Renal pelvis (tissue), 12 donors: ENCODE data around the gene KRTAP5-2. TPM values are rescaled to one million over a fixed set of nuclear protein-coding genes. Genes with fewer than 3 reads are reported as not detected.
"Not testable (repeated sequence)": the region's sequence is repeated elsewhere in the genome, so short reads cannot be mapped to it uniquely, and the experiment has no call there.

ENCODE experiments used
- DNase-seq: peaks from one replicate; pipeline ENCODE4 v3.0.0-alpha.2; 2013
- long read RNA-seq, 16 experiments: transcript quantifications; one replicate each; lab custom pipeline, GENCODE V29; 2026
- polyA plus RNA-seq, 3 donors: library from polyadenylated mRNA; unstranded; fragments of 120-200 nt; gene quantifications; one replicate each; pipeline ENCODE4 v1.2.1, GENCODE V29; 2013; ENCODE audit not compliant: insufficient read length in 3 of 3

KRTAP5-2 gene, protein sequence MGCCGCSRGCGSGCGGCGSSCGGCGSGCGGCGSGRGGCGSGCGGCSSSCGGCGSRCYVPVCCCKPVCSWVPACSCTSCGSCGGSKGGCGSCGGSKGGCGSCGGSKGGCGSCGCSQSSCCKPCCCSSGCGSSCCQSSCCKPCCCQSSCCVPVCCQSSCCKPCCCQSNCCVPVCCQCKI
- polyA plus RNA-seq = under 1 TPM in 2 of 3 donors, not detected in 1; 0.25 to 0.42 TPM
- long read RNA-seq, donor 1 = 0 reads
- long read RNA-seq, donor 2, partial matches to known transcripts = 0 of 1 reads
- long read RNA-seq, donor 2, other reads (novel, unspliced or antisense) = 0 of 1 reads
- long read RNA-seq, donor 3 = 0 reads
- long read RNA-seq, donor 4 = 0 reads
- long read RNA-seq, donor 5 = 0 reads
- long read RNA-seq, donor 6 = 0 reads
- long read RNA-seq, donor 7 = 0 reads
- long read RNA-seq, donor 8 = 0 reads
- long read RNA-seq, donor 9, partial matches to known transcripts = 0 of 1 reads
- long read RNA-seq, donor 9, other reads (novel, unspliced or antisense) = 0 of 1 reads
- long read RNA-seq, donor 10 = 0 reads
- long read RNA-seq, donor 11, partial matches to known transcripts = 0 of 1 reads
- long read RNA-seq, donor 11, other reads (novel, unspliced or antisense) = 0 of 1 reads
- long read RNA-seq, donor 12 = 0 reads
- long read RNA-seq, donor 13 = 0 reads
- long read RNA-seq, donor 14 = 0 reads
- long read RNA-seq, donor 15 = 0 reads
- long read RNA-seq, donor 16 = 0 reads

DNA sequence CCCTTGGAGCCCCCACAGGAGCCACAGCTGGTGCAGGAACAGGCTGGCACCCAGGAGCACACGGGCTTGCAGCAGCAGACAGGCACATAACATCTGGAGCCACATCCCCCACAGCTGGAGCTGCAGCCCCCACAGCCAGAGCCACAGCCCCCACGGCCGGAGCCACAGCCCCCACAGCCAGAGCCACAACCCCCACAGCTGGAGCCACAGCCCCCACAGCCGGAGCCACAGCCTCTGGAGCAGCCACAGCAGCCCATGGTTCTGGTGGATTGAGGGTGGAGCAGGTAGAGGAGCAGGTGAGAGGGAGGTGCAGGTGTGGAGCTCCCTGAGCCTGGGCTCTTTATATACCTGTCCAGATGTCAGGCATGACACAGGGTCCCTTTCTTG is at the start of gene KRTAP5-2:
Gene KRTAP5-2, minus strand, starts transcription at position 301 of the 387 bp plus-strand sequence. Its CDS starts 44 bp downstream, at position 257.
- no peak for DNase-seq

DNA sequence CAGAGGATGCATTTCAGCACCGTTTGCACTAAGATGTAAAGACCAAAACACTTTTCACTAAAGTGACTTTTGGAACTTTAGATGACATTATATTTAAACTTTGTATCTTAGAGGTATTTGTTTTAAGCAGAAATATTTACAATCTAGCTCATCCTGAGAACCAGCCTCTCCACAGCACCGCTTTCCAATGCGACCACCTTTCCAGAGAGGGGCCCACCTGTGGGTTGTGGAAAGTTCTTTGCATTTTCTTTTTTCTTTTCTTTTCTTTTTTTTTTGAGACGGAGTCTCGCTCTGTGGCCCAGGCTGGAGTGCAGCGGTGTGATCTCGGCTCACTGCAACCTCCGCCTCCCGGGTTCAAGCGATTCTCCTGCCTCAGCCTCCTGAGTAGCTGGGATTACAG is 48.4 kb upstream of the KRTAP5-2 start:
- DNase-seq = not testable (repeated sequence)

- no peak for DNase-seq
Observed at GRCh38 chr11:1645357-1645821, 47.3 kb upstream of the KRTAP5-2 start.

- DNase-seq = no peak
Observed at GRCh38 chr11:1644601-1645356, 46.7 kb upstream of the KRTAP5-2 start.

DNA sequence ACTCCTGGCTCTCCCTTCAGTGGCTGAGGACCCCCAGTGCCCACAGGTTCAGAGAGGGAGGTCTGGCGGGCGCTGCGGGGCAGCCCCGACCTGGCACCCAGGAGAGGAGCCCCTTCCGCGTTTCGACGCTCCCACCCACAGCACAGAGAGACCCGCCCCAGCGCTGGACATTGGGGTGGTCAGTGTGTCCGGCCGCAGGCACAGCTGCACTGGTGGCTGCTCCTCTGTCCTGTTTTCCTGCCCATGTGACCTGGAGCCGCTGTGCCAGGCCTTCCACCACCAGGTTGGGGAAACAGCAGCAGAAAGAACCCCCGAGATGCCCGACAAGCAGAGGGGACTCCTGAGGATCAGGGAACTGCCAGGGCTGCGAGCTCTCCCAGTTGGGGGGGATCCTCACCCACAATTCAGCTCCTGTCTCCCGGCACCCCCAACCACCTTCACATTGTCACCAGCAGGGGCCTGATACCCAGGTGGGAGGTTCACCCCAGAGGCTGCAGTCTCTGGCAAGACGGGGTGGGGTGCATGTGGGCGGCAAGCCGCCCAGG is 45.1 kb upstream of the KRTAP5-2 start:
- DNase-seq = no peak

DNA sequence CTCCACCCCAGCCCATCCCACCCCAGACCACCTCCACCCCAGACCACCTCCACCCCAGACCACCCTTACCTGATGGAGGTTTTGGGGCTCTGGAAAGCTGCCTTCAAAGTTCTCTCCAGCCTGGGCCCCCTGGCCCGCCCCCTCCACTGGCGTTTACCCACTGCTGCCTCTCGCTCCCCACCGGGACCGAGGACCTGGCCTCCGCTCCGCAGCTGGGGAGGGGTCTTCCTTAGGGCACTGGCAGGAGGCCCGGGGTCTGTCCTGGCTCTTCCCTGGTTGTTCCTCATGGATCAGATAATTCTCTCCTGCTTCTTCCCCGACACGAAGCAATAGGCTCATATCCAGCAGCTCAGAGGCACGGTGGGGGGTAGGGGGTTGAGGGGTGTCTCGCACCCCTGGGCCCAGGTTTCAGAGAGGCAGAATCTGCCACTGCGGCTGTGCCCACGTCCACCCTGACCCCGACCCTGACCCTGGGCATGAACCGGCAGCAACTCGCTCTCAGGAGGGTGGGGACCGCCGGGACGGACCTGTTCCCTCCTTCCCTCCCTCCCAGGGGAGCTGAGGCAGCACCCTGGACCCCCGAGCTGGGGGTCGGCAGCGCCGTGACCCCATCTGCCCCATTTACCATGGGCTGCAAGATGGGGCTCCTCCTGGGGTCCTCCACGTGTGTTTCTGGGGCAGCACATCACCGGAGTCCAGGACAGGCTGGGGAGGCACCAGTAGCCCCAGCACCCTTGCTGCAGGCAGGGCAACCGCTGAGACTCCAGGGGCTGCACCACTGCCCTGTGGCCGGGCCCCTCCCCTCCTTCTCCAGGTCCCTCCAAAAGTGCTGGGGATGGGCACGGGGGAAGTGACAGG is 44.4 kb upstream of the KRTAP5-2 start:
- no peak for DNase-seq

DNA sequence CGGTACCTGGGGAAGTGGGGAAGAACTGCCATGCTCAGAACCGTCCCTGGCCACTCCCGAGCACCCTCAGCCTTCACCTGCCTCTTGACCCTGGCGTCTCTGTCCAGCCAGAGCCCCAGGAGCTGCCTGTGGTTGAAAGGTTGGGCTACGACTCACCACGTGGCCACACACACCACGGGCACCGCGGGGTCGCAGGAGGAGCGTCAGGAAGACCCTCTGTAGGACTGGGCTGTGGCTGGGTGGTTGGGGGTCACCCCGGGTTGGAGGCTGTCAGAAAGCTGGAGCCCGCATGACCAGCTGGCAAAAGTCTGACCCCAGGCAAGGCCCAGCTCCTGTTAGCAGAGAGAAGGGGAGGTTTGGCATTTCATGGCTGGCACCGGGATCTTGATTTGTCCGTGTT is 43.0 kb upstream of the KRTAP5-2 start:
- DNase-seq = no peak

DNA sequence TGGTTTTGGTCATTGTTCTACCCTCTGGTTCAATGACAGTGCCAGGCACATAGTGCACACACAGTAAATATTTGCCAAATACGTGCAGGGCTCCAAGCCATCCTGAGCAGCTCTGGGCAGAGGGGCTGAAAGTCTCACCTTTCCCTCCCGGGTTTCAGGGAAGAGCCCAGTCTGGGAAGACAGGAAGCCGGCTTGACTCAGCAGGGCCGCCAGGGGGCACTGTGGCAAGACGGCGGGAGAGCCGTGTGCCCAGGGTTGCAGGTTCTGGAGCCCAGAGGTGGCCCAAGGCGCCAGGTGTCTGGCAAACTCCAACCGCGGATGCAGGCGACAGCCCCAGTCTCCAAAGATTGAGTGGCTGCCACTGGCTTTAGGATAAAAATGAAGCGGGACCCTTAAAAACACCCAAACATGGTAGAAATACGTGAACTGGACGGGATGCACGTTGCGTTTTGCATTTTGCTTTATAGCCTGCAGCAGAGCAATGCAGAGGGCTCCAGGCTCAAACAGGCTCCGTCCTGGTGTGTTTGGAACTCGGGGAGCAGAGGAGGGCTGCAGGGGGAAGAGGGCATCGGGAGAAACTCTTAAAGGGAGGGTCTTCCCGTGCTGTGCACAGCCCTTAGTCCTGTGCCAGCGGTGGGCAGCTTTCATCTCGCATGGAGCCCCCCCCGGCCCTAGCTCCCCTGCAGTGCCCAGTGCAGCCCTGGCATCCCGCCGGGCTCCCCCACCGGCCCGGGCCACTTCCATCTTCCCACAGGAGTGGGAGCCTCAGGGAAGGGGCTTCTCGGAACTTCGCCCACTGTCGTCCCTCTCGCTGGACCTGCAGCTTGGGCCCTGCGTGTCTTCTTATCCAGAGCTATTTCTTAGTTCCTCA is 42.2 kb upstream of the KRTAP5-2 start:
- no peak for DNase-seq

DNA sequence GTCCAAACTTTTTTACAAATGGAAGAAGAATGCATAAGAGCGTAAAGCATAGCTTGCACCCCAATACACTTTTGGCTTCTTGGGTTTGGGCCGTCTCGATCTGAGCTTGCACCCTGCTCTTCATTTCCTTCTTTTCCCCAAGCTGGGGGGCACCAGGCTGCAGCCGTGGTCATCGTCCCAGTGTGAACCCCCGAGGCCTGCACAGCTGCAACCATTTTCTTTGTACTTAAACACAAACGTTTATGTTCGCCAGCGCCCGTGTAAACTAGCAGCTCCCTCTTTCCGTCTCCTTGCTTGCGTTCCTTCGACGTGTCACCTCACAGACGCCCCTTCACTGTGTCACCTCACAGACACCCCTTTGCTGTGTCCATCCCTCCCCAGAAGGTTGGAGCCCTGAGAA is 41.6 kb upstream of the KRTAP5-2 start:
- DNase-seq = no peak

DNA sequence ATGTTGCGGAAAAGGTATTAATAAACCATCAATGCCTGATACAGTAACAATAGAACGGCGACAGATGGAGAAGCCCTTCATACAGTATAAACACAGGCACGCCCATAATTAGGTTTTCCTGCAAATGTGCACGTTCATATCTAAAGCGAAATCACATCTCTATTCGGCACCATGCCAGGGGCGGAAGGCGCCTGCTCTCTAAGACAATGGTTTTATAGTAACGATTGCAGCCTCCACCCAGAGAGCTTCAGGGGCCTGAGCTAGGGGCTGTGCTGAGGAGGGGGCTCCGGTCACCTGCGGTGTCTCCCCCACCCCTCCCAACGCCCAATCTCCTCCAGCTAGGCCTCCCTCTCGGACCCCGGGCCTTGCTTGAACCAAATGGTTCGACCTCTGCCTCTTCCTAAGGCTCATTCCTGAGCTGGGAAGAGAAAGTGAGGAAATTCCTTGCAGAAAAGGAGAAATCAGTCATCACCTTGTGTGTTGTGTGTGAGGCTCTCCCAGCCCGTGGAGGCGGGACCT is 41.1 kb upstream of the KRTAP5-2 start:
- no peak for DNase-seq

DNA sequence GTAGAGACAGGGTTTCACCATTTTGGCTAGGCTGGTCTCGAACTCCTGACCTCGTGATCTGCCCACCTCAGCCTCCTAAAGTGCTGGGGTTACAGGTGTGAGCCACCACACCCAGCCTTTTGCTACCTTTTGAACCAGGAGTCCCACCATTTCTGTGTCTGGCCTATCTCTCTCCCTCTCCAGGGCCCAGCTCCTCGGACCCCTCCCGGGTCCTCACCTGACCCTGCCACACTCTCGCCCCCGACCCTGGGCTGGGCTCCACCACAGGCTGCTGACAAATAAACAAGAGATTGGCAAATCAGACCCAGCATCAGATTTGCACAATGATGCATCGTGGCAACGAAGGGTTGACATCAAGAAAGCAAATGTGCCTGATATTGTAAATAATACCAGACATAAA is 40.2 kb upstream of the KRTAP5-2 start:
- DNase-seq = no peak

- no peak for DNase-seq
Observed at GRCh38 chr11:1637628-1638027, 39.5 kb upstream of the KRTAP5-2 start.

DNA sequence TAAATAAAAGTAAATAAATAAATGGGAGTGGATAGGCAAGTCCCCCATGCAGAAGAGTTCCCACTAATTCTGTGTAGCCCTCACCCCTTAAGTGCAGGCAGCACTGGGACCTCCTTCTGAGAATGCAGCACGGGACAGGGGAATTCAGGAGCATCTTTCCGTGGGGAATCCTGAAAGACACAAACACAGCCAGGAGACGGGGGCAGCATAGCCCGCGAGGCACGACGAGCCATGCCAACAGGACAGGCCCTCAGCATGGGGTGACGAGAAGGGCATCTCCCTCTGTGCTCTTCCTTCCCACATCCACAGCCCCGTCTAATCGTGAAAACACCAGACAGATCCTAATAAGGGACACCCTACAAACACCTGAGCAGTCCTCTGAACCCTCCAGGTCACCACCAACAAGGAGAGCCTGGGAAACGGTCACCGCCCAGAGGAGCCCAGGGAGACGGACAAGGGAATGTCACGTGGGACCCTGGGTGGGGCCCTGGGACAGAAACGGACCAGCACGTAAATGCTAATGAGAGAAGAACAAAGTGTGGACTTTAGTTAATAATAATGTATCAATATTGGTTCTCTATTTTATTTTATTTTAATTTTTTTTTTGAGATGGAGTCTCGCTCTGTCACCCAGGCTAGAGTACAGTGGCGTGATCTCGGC is 38.3 kb upstream of the KRTAP5-2 start:
- DNase-seq = no peak

GRCh38 chr11:1633864-1634263 is 35.8 kb upstream of the KRTAP5-2 start:
- DNase-seq = no peak

DNA sequence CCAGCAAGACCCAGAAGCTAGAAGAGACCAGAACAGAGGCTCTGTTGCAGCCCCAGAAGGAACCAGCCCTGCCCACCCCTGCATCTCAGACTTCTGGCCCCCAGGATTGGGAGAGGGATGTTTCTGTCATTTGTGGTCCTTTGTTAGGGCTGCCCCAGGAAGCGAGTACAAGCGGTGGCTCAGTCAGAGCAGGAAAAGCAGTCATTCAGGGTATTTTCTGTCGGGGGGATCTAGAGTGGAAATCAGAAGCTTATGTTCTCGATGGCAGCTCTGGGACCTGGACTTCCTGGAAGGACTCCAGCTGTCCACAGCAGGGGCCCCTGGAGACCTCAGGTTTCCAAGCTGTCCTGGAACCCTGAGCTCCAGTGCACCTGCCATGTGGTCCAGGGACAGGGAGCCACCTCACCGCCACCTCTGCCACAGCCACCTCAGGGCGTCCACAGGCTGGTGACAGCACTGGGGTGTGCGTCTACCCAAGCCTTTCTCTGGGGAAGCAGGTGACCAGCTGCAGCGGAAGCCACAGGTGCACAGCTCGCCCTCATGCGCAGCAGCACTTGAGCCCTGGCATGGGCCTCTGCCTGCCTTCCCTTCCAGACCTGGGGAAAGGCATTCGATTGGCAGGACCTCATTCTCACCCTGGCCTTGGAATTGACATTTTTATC is 34.1 kb upstream of the KRTAP5-2 start:
- DNase-seq = no peak

DNA sequence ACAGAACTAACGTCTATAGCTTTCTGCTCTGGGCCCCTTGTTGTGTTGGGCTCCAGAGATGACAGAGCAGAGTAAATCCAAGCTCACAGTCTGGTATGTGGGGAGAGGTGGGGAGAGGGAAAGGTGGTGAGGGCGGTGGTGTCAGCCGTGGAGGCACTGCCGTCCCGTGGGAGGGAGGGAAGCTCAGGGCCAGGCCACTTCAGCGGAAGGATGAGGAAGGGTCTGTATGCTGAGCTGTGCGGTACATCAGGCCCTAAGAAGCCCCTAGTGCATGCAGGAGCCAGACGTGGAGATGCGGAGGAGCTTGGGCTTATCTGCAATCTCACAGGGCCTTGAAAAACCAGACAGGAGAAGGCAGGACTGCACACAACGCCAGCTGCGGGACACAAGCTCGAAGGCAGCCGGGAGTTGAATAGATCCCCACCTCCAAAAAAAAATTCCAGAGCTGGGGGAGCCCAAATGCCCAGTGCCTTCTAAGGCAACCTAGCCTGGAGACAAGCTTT is 33.0 kb upstream of the KRTAP5-2 start:
- no peak for DNase-seq

- DNase-seq = no peak
Observed at GRCh38 chr11:1630271-1630670, 32.2 kb upstream of the KRTAP5-2 start.
